ENCODE results near the gene NKAIN2.
A peak's percentile ranks its signal among the peaks of the same experiment; 100 is the strongest.

The NKAIN2 gene

GRCh38 chr6:123770247-123770949 is 33.3 kb upstream of the NKAIN2 start:
- DNase-seq (ENCODE audit: low spot score), result no peak
- CTCF ChIA-PET, result no interaction called here
- POLR2A ChIA-PET (ENCODE audit: low non-redundant PET), result no interaction called here
- TF ChIP-seq CTCF (conservative IDR thresholded peaks at IDR 0.05; ENCODE audit: low read depth), result no peak
- no peak overlapping the region for H3K27ac ChIP-seq

- no peak for TF ChIP-seq CTCF (conservative IDR thresholded peaks at IDR 0.05; ENCODE audit: low read depth)
- no peak overlapping the region for H3K27ac ChIP-seq
- CTCF ChIA-PET, result no interaction called here
- no peak for DNase-seq (ENCODE audit: low spot score)
- POLR2A ChIA-PET (ENCODE audit: low non-redundant PET), result no interaction called here
These were observed 32.5 kb upstream of the NKAIN2 start for GRCh38 chr6:123771126-123771525.

GRCh38 chr6:123777563-123777962 is 26.1 kb upstream of the NKAIN2 start:
- peak; percentile 7 for DNase-seq (ENCODE audit: low spot score)
- no peak overlapping the region for H3K27ac ChIP-seq
- TF ChIP-seq CTCF (conservative IDR thresholded peaks at IDR 0.05; ENCODE audit: low read depth), result peak; percentile 43
- ChIA-PET CTCF (interaction anchor here (1.3 to 1.6 kb wide), 2 partner anchors 10 to 188 kb away, joined by 4 to 6 read pairs; no protein-coding TSS in a partner anchor), POLR2A (ENCODE audit: low non-redundant PET) (no interaction called here)

- no peak for TF ChIP-seq CTCF (conservative IDR thresholded peaks at IDR 0.05; ENCODE audit: low read depth)
- CTCF ChIA-PET, result interaction anchor here (0.6 to 1.2 kb wide), 3 partner anchors 27 to 1695 kb away, joined by 3 to 5 read pairs (median 3); no protein-coding TSS in a partner anchor
- H3K27ac ChIP-seq, result no peak overlapping the region
- no peak for DNase-seq (ENCODE audit: low spot score)
- POLR2A ChIA-PET (ENCODE audit: low non-redundant PET), result no interaction called here
These were observed 23.6 kb upstream of the NKAIN2 start for GRCh38 chr6:123780021-123780420.

GRCh38 chr6:123784330-123784729 is 19.3 kb upstream of the NKAIN2 start:
- POLR2A ChIA-PET (ENCODE audit: low non-redundant PET), result no interaction called here
- CTCF ChIA-PET, result interaction anchor here (0.6 kb wide), 1 partner anchor 176 kb away, joined by 4 read pairs; no protein-coding TSS in a partner anchor

GRCh38 chr6:123785039-123785438 is 18.6 kb upstream of the NKAIN2 start:
- DNase-seq (ENCODE audit: low spot score), result no peak
- no peak overlapping the region for H3K27ac ChIP-seq
- POLR2A ChIA-PET (ENCODE audit: low non-redundant PET), result no interaction called here
- CTCF ChIA-PET, result interaction anchor here (0.6 kb wide), 1 partner anchor 175 kb away, joined by 4 read pairs; no protein-coding TSS in a partner anchor
- no peak for TF ChIP-seq CTCF (conservative IDR thresholded peaks at IDR 0.05; ENCODE audit: low read depth)

More at GRCh38 chr6:123784330-123784729, 19.3 kb upstream of the NKAIN2 start:
- H3K27ac ChIP-seq, result no peak overlapping the region
- TF ChIP-seq CTCF (conservative IDR thresholded peaks at IDR 0.05; ENCODE audit: low read depth), result no peak
- no peak for DNase-seq (ENCODE audit: low spot score)

All from RWPE1 (cell line).